T-cell (primary cell): Measurements from ENCODE around the gene IMPG1. TPM values are rescaled to one million over a fixed set of nuclear protein-coding genes. Genes with fewer than 3 reads are reported as not detected.

Source experiments
- ATAC-seq, 4 experiments: fragments of 200-7000 bp in 3 of 4; fragments of 150-1000 bp in 1 of 4; cut with Tn5 transposase; replicated peaks in 1 of 4; 1 replicate in 3 of 4; 2 replicates in 1 of 4; pipeline ENCODE4 v1.10.0; 2021; ENCODE audit warnings: moderate library complexity in 3 of 4, mild to moderate bottlenecking in 2 of 4, moderate number of reproducible peaks in 1 of 4
- CTCF ChIA-PET, 2 donors: fragments of 300-600 bp; sonication (Branson Sonifier 250); formaldehyde crosslinking; loops; one replicate each; lab custom pipeline; 2022; ENCODE audit warnings: antibody characterized with exemption in 2 of 2; lab: Charles Lee
- POLR2A ChIA-PET, 2 donors: fragments of 300-600 bp; sonication (Branson Sonifier 250); formaldehyde crosslinking; loops; one replicate each; lab custom pipeline; 2022; ENCODE audit warnings: antibody characterized with exemption in 2 of 2; lab: Charles Lee
- DNase-seq, 35 experiments: peaks; one replicate each; pipeline versions ENCODE4 v3.0.0 to v3.0.0-alpha.2; 2013 to 2023
- H3K27ac ChIP-seq: one replicate; pipeline ENCODE4 v1.5.1; 2013; ENCODE audit warnings: low read length
- H3K27me3 ChIP-seq, 2 experiments: replicated peaks in 1 of 2; 1 replicate in 1 of 2; 2 replicates in 1 of 2; pipeline versions ENCODE4 v1.6.1 to v1.7.0; 2013; ENCODE audit warnings: low read length in 1 of 2, mixed read lengths in 1 of 2; ENCODE audit not compliant: control insufficient read depth in 2 of 2, insufficient read depth in 2 of 2; ENCODE audit errors: extremely low read depth in 1 of 2
- H3K36me3 ChIP-seq, 2 donors: 1 replicate in 1 of 2; 2 replicates in 1 of 2; pipeline versions ENCODE4 v1.6.1 to v1.7.0; 2013; ENCODE audit warnings: low read length in 1 of 2; ENCODE audit not compliant: control insufficient read depth in 2 of 2, insufficient read depth in 1 of 2; ENCODE audit errors: extremely low read depth in 1 of 2
- H3K4me1 ChIP-seq, 2 experiments: 1 replicate in 1 of 2; 2 replicates in 1 of 2; pipeline versions ENCODE4 v1.6.1 to v1.7.0; 2013; ENCODE audit warnings: low read length in 2 of 2, mixed read lengths in 1 of 2; ENCODE audit not compliant: insufficient read depth in 2 of 2, control insufficient read depth in 1 of 2; ENCODE audit errors: extremely low read depth in 1 of 2
- H3K4me3 ChIP-seq, 2 donors: 1 replicate in 1 of 2; 2 replicates in 1 of 2; pipeline versions ENCODE4 v1.5.1 to v1.7.0; 2013; ENCODE audit warnings: mild to moderate bottlenecking in 2 of 2, low read length in 1 of 2, moderate library complexity in 1 of 2; ENCODE audit not compliant: control insufficient read depth in 1 of 2; ENCODE audit errors: extremely low read depth in 1 of 2
- H3K9me3 ChIP-seq: 2 replicates; pipeline ENCODE4 v1.7.0; 2013
- H3K27ac Mint-ChIP-seq, 2 donors: one replicate each; pipeline ENCODE4 v1.8.0; 2020 to 2021; ENCODE audit warnings: mild to moderate bottlenecking in 2 of 2, mixed read lengths in 2 of 2
- H3K27me3 Mint-ChIP-seq, 2 donors: one replicate each; pipeline ENCODE4 v1.8.0; 2021 to 2022; ENCODE audit warnings: mixed read lengths in 2 of 2
- H3K36me3 Mint-ChIP-seq: one replicate; pipeline ENCODE4 v1.8.0; 2021; ENCODE audit warnings: mixed read lengths
- H3K4me1 Mint-ChIP-seq, 3 donors: one replicate each; pipeline ENCODE4 v1.8.0; 2020 to 2022; ENCODE audit warnings: mixed read lengths in 3 of 3, mild to moderate bottlenecking in 1 of 3
- H3K4me3 Mint-ChIP-seq, 3 donors: one replicate each; pipeline ENCODE4 v1.8.0; 2020 to 2022; ENCODE audit warnings: mild to moderate bottlenecking in 3 of 3, mixed read lengths in 3 of 3, moderate library complexity in 3 of 3
- H3K9me3 Mint-ChIP-seq, 3 donors: one replicate each; pipeline ENCODE4 v1.8.0; 2020 to 2022; ENCODE audit warnings: mixed read lengths in 3 of 3
- WGBS: methylation state at CpG from one replicate; pipeline ENCODE4 v1.1.5; 2013; ENCODE audit warnings: missing lambda C conversion rate; ENCODE audit not compliant: insufficient coverage; 5-methylcytosine and 5-hydroxymethylcytosine counted together
- total RNA-seq, 35 experiments: library from RNA in 6 of 35; stranded (reverse) in 6 of 35; fragments of 120-200 nt in 1 of 35; gene quantifications; one replicate each; pipeline versions ENCODE4 v1.2.1 to v1.2.4 and lab custom pipeline; 2013 to 2026

Gene IMPG1
- total RNA-seq, 5 donors from 2014 or later (not counting 1 experiment from before 2014, with no cell fraction given): not detected

DNA sequence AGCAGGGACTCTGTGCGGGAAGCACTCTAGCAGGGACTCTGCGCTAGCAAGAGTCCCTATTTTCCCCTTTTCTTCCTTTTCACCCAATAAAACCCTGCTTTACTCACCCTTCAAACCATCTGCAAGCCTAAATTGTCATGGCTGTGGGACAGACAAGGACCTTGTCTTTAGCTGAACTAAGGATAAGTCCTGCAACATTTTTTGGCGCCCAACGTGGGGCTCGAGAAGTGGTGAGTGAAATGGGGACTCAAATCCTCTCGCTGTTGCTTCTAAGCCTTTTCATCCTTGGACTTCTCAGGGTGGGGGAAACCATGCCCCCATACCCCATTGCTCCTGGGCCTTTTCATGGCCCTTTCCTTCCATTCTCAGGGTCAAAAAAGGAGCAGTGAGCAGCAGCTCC lies 46.4 kb downstream of the IMPG1 start:
- no peak overlapping the region for H3K4me3 ChIP-seq
- no peaks in the 10 kb centered on the region for H3K36me3 ChIP-seq
- ChIA-PET POLR2A (no interaction called here), CTCF (no interaction called here)
- peaks cover 8% of the 10 kb centered on the region for H3K9me3 ChIP-seq
- Mint-ChIP-seq H3K36me3 (no peaks in the 10 kb centered on the region), H3K9me3 (peaks cover 4 to 39% (median 33%) of the 10 kb centered on the region in 3 donors), H3K4me3 (no peak overlapping the region), H3K27ac (no peak overlapping the region), H3K27me3 (no peaks in the 10 kb centered on the region), H3K4me1 (no peaks in the 10 kb centered on the region)
- DNase-seq (no peak), ATAC-seq (no peak)
- H3K27ac ChIP-seq: no peak overlapping the region
- 81% methylated on average over 4 of the region's 6 CpGs for WGBS
- H3K4me1 ChIP-seq: no peaks in the 10 kb centered on the region
- H3K27me3 ChIP-seq: no peaks in the 10 kb centered on the region

- Mint-ChIP-seq H3K4me3 (no peak overlapping the region), H3K9me3 (peaks cover 4 to 11% (median 5%) of the 10 kb centered on the region in 3 donors), H3K36me3 (no peaks in the 10 kb centered on the region), H3K27me3 (no peaks in the 10 kb centered on the region), H3K4me1 (no peaks in the 10 kb centered on the region), H3K27ac (no peak overlapping the region)
- Histone ChIP-seq H3K27me3 (no peaks in the 10 kb centered on the region), H3K4me1 (no peaks in the 10 kb centered on the region), H3K36me3 (no peaks in the 10 kb centered on the region), H3K27ac (no peak overlapping the region), H3K9me3 (no peaks in the 10 kb centered on the region), H3K4me3 (no peak overlapping the region)
- ChIA-PET POLR2A (no interaction called here), CTCF (no interaction called here)
- WGBS: 86% methylated on average over 4 of the region's 6 CpGs
- DNase-seq (no peak), ATAC-seq (no peak)
These were observed 57.6 kb downstream of the IMPG1 start for GRCh38 chr6:76014626-76015530.

- no peaks in the 10 kb centered on the region for H3K4me1 ChIP-seq
- no peaks in the 10 kb centered on the region for H3K9me3 ChIP-seq
- no peaks in the 10 kb centered on the region for H3K36me3 ChIP-seq
- ChIA-PET CTCF (no interaction called here), POLR2A (no interaction called here)
- DNase-seq: no peak
- Mint-ChIP-seq H3K9me3 (peaks cover 0 to 4% (median 2%) of the 10 kb centered on the region in 3 donors), H3K27me3 (no peaks in the 10 kb centered on the region), H3K36me3 (no peaks in the 10 kb centered on the region), H3K4me1 (no peaks in the 10 kb centered on the region), H3K4me3 (no peak overlapping the region), H3K27ac (no peak overlapping the region)
- ATAC-seq: no peak
- WGBS: 63% methylated on average over 2 of the region's 2 CpGs
- H3K4me3 ChIP-seq: no peak overlapping the region
- no peak overlapping the region for H3K27ac ChIP-seq
- H3K27me3 ChIP-seq: no peaks in the 10 kb centered on the region
These were observed 68.3 kb downstream of the IMPG1 start for GRCh38 chr6:76004202-76004601.

- Histone ChIP-seq H3K9me3 (no peaks in the 10 kb centered on the region), H3K4me1 (no peaks in the 10 kb centered on the region), H3K36me3 (no peaks in the 10 kb centered on the region), H3K27ac (no peak overlapping the region), H3K4me3 (no peak overlapping the region), H3K27me3 (no peaks in the 10 kb centered on the region)
- Mint-ChIP-seq H3K4me3 (no peak overlapping the region), H3K36me3 (no peaks in the 10 kb centered on the region), H3K27me3 (no peaks in the 10 kb centered on the region), H3K4me1 (no peaks in the 10 kb centered on the region), H3K9me3 (peaks cover 0 to 4% (median 2%) of the 10 kb centered on the region in 3 donors), H3K27ac (no peak overlapping the region)
- no CpG with 5 or more reads among the region's 2 CpGs for WGBS
- no peak for ATAC-seq
- ChIA-PET POLR2A (no interaction called here), CTCF (no interaction called here)
- DNase-seq: no peak
These were observed 68.8 kb downstream of the IMPG1 start for GRCh38 chr6:76003686-76004085.

DNA sequence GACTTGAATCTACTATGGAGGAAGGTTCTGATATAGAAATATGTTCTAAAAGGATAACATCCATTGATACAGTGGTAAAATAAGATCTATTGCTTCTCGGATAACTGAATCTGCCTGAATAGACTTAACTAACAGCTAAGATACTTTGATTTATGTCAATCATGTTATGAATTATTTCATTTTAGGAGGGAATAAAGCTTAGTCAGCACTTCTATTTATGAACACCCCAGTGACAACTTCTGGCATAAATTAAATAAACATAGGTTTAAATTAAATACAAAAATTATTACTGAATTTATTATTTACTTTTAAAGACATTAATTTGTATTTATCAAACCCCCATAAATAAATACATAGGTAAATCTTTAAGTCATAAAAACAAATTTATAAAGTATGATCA lies 69.3 kb downstream of the IMPG1 start:
- no peaks in the 10 kb centered on the region for H3K36me3 Mint-ChIP-seq
- H3K4me3 Mint-ChIP-seq: no peak overlapping the region
- no peaks in the 10 kb centered on the region for H3K27me3 Mint-ChIP-seq
- H3K9me3 ChIP-seq: no peaks in the 10 kb centered on the region
- DNase-seq (no peak), ATAC-seq (no peak)
- ChIA-PET CTCF (no interaction called here), POLR2A (no interaction called here)
- no peaks in the 10 kb centered on the region for H3K36me3 ChIP-seq
- H3K9me3 Mint-ChIP-seq: peaks cover 0 to 4% (median 2%) of the 10 kb centered on the region in 3 donors
- H3K27me3 ChIP-seq: no peaks in the 10 kb centered on the region
- no peak overlapping the region for H3K27ac ChIP-seq
- H3K4me1 Mint-ChIP-seq: no peaks in the 10 kb centered on the region
- no peak overlapping the region for H3K4me3 ChIP-seq
- no peaks in the 10 kb centered on the region for H3K4me1 ChIP-seq
- H3K27ac Mint-ChIP-seq: no peak overlapping the region
- WGBS: no CpG with 5 or more reads among the region's 1 CpG

DNA sequence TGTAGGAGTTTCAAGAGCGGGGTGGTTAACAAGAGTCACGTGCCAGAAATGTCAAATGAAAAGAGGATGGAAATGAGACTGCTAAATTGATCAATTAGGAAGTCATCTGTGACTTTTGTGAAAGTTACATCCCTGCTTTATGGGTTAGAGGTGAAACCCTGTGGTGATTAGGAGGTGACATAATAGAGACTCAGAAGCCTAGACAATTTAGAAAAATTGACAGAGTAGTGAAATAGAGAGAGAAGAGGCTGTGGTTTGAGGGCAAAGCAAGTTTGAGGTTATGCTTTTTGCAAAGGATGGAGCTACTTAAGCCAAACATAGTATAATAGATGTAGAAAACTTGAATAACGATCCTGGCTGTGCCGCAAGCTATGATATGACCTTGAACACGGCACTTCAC lies 71.8 kb downstream of the IMPG1 start:
- no peaks in the 10 kb centered on the region for H3K36me3 Mint-ChIP-seq
- no peak for ATAC-seq
- no peak overlapping the region for H3K4me3 ChIP-seq
- 69% methylated on average over 2 of the region's 5 CpGs for whole genome bisulfite sequencing
- no peaks in the 10 kb centered on the region for H3K4me1 Mint-ChIP-seq
- H3K4me3 Mint-ChIP-seq: no peak overlapping the region
- no peaks in the 10 kb centered on the region for H3K9me3 ChIP-seq
- H3K9me3 Mint-ChIP-seq: peaks cover 0 to 4% (median 2%) of the 10 kb centered on the region in 3 donors
- no peak for DNase-seq
- no peak overlapping the region for H3K27ac Mint-ChIP-seq
- H3K27ac ChIP-seq: no peak overlapping the region
- no peaks in the 10 kb centered on the region for H3K27me3 Mint-ChIP-seq
- H3K27me3 ChIP-seq: no peaks in the 10 kb centered on the region
- H3K4me1 ChIP-seq: no peaks in the 10 kb centered on the region
- CTCF ChIA-PET: no interaction called here
- POLR2A ChIA-PET: no interaction called here
- no peaks in the 10 kb centered on the region for H3K36me3 ChIP-seq
